ENCODE measurements around the gene PRCP.
"Not testable (repeated sequence)": the region's sequence is repeated elsewhere in the genome, so short reads cannot be mapped to it uniquely, and the experiment has no call there.

PRCP gene

GRCh38 chr11:82900277-82901164, at the start of gene PRCP:
Gene PRCP (minus strand): TSS chr11:82900430. CDS start chr11:82900402, 28 bp downstream.
- peak; percentile 80 for DNase-seq

GRCh38 chr11:82949352-82949751, 49.1 kb upstream of the PRCP start:
- no peak for DNase-seq

GRCh38 chr11:82945682-82946081, 45.5 kb upstream of the PRCP start:
- no peak for DNase-seq

GRCh38 chr11:82945041-82945440, 44.8 kb upstream of the PRCP start:
- DNase-seq = not testable (repeated sequence)

GRCh38 chr11:82944198-82944597, 44.0 kb upstream of the PRCP start:
- no peak for DNase-seq

- DNase-seq = not testable (repeated sequence)
Measured at GRCh38 chr11:82943430-82943829, 43.2 kb upstream of the PRCP start.

- DNase-seq = no peak
Measured at GRCh38 chr11:82942376-82942775, 42.1 kb upstream of the PRCP start.

- DNase-seq = no peak
Measured at GRCh38 chr11:82939456-82939855, 39.2 kb upstream of the PRCP start.

GRCh38 chr11:82937554-82937953, 37.3 kb upstream of the PRCP start:
- no peak for DNase-seq

- no peak for DNase-seq
Measured at GRCh38 chr11:82936261-82936660, 36.0 kb upstream of the PRCP start.

- no peak for DNase-seq
Measured at GRCh38 chr11:82932564-82932963, 32.3 kb upstream of the PRCP start.

- DNase-seq = no peak
Measured at GRCh38 chr11:82930734-82931133, 30.5 kb upstream of the PRCP start.

GRCh38 chr11:82930229-82930628, 30.0 kb upstream of the PRCP start:
- no peak for DNase-seq

- no peak for DNase-seq
Measured at GRCh38 chr11:82929121-82929520, 28.9 kb upstream of the PRCP start.

- DNase-seq = no peak
Measured at GRCh38 chr11:82927264-82927880, 27.1 kb upstream of the PRCP start.

- DNase-seq = no peak
Measured at GRCh38 chr11:82924522-82925224, 24.4 kb upstream of the PRCP start.

GRCh38 chr11:82922396-82923173, 22.4 kb upstream of the PRCP start:
- DNase-seq = not testable (repeated sequence)

- not testable (repeated sequence) for DNase-seq
Measured at GRCh38 chr11:82920227-82920626, 20.0 kb upstream of the PRCP start.

- not testable (repeated sequence) for DNase-seq
Measured at GRCh38 chr11:82919786-82920185, 19.6 kb upstream of the PRCP start.

GRCh38 chr11:82909015-82909640, 8.9 kb upstream of the PRCP start:
- DNase-seq = no peak

GRCh38 chr11:82908311-82908710, 8.1 kb upstream of the PRCP start:
- no peak for DNase-seq

- no peak for DNase-seq
Measured at GRCh38 chr11:82907371-82907770, 7.1 kb upstream of the PRCP start.
